K562 (cell line): Measurements from ENCODE around the gene LRRFIP2. TPM values are rescaled to one million over a fixed set of nuclear protein-coding genes. Genes with fewer than 3 reads are reported as not detected.

Source experiments
- ADNP ChIP-seq: fragments of 200-800 bp; sonication (Bioruptor generic); IDR thresholded peaks from 2 replicates; pipeline ENCODE4 v1.6.1; 2016; ENCODE audit warnings: missing genetic modification characterization, missing compliant biosample characterization
- ARID1B ChIP-seq: fragments of 450-650 bp; IDR thresholded peaks from 2 replicates; pipeline ENCODE4 v1.6.1; 2016; ENCODE audit warnings: antibody characterized with exemption, mild to moderate bottlenecking, inconsistent platforms
- EHMT2 ChIP-seq: fragments of 450-650 bp; IDR thresholded peaks from 2 replicates; pipeline ENCODE4 v1.6.1; 2018; ENCODE audit warnings: antibody characterized with exemption
- HDAC6 ChIP-seq: IDR thresholded peaks from 2 replicates; pipeline ENCODE4 v1.6.1; 2012; ENCODE audit warnings: low read depth, mild to moderate bottlenecking, control low read depth, inconsistent platforms, low read length, moderate library complexity
- KDM4B ChIP-seq, 2 experiments: fragments of 450-650 bp in 1 of 2; sonication (generic) in 1 of 2; IDR thresholded peaks; 2 replicates each; pipeline ENCODE4 v1.6.1; 2016 to 2017; ENCODE audit warnings: borderline replicate concordance in 2 of 2, antibody characterized with exemption in 1 of 2, low read depth in 1 of 2, mild to moderate bottlenecking in 1 of 2
- MCM7 ChIP-seq, 2 experiments: fragments of 450-650 bp; IDR thresholded peaks; 2 replicates each; pipeline ENCODE4 v1.6.1; 2016 to 2018
- PHTF2 ChIP-seq: fragments of 250-450 bp; sonication (Bioruptor Pico); IDR thresholded peaks from 2 replicates; pipeline ENCODE4 v1.5.0; 2021; ENCODE audit warnings: mild to moderate bottlenecking
- TAF1 ChIP-seq: IDR thresholded peaks from 2 replicates; pipeline ENCODE4 v1.6.1; 2011; ENCODE audit warnings: mild to moderate bottlenecking, low read length, moderate library complexity; ENCODE audit not compliant: insufficient read depth, control insufficient read depth, severe bottlenecking; ENCODE audit errors: extremely low read depth
- TEAD4 ChIP-seq, 2 experiments: sonication (generic) in 1 of 2; formaldehyde crosslinking in 1 of 2; IDR thresholded peaks; 2 replicates each; pipeline versions ENCODE4 v1.6.1 to v1.8.0; 2012 to 2022; ENCODE audit warnings: borderline replicate concordance in 1 of 2, inconsistent platforms in 1 of 2, low read length in 1 of 2, mild to moderate bottlenecking in 1 of 2, missing genetic modification reagents in 1 of 2
- ZNF511 ChIP-seq: sonication (generic); formaldehyde crosslinking; IDR thresholded peaks from 2 replicates; pipeline ENCODE4 v1.8.0; 2022; ENCODE audit warnings: mild to moderate bottlenecking, missing genetic modification reagents
- polyA plus RNA-seq, 8 experiments: library from polyadenylated mRNA; depleted of rRNA in 4 of 8; stranded (reverse) in 5 of 8; unstranded in 3 of 8; fragments of >200 nt; fragmentation: Nextera tagmentation in 2 of 8; fragmentation: Illumina TruSeq in 1 of 8; extraction: Ambion mirVana in 2 of 8; extraction: Trizol in 1 of 8; gene quantifications; 2 replicates each; pipeline versions ENCODE4 v1.2.1 to v1.2.3, GENCODE V29; 2011 to 2014; ENCODE audit warnings: inconsistent platforms in 1 of 8, missing spikeins in 1 of 8
- total RNA-seq, 7 experiments: library from RNA; depleted of rRNA in 6 of 7; stranded (reverse); fragments of >200 nt in 6 of 7; fragmentation: Illumina TruSeq in 2 of 7; extraction: Trizol in 2 of 7; gene quantifications; 2 replicates each; pipeline versions ENCODE4 v1.2.1 to v1.2.3, GENCODE V29; 2011 to 2021; ENCODE audit warnings: low replicate concordance in 1 of 7
- TF ChIP-seq, protein P1 (sequence below): fragments of 250-450 bp; sonication (Bioruptor Pico); IDR thresholded peaks from 2 replicates; pipeline ENCODE4 v1.5.0; 2021; ENCODE audit warnings: mild to moderate bottlenecking, moderate library complexity
- TF ChIP-seq, protein P2 (sequence below): fragments of 250-450 bp; sonication (Bioruptor Pico); IDR thresholded peaks from 2 replicates; pipeline ENCODE4 v1.8.0; 2022; ENCODE audit warnings: inconsistent platforms, mild to moderate bottlenecking, moderate library complexity, borderline replicate concordance
- TF ChIP-seq, protein P3 (sequence below): fragments of 450-650 bp; IDR thresholded peaks from 2 replicates; pipeline ENCODE4 v1.7.1; 2018; ENCODE audit warnings: mild to moderate bottlenecking, low read depth; ENCODE audit not compliant: partially characterized antibody
- TF ChIP-seq, protein P4 (sequence below): sonication (generic); formaldehyde crosslinking; IDR thresholded peaks from 2 replicates; pipeline ENCODE4 v1.8.0; 2022; ENCODE audit warnings: mild to moderate bottlenecking, missing genetic modification reagents

The LRRFIP2 gene
- total and polyA plus RNA-seq, 9 of the 15 experiments (the other 6 are each of a cell fraction or from before 2014, with no cell fraction given), result 9.9 to 53.9 (median 42.7) TPM

DNA sequence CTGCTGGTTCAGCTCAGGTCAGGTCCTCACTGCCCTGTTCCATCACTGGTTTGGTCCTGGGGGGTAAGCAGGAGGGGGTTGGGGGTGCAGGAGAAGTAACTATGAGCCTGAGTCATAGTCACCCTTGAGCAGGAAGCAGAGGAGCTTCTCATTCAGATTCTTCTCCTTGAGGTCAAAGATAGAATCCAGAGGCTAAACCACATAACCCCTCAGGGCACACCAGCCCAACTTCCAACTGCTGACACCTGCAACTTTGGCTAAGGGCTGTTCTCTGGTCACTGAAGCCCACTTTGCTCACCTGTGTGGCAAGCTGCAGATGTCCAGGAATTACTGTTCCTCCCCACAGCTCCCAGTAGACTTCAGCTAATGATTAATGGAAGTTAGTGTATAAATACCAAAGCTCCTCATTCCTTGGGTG is 48.8 kb upstream of the LRRFIP2 start (continued):
- TF ChIP-seq, protein P1, sequence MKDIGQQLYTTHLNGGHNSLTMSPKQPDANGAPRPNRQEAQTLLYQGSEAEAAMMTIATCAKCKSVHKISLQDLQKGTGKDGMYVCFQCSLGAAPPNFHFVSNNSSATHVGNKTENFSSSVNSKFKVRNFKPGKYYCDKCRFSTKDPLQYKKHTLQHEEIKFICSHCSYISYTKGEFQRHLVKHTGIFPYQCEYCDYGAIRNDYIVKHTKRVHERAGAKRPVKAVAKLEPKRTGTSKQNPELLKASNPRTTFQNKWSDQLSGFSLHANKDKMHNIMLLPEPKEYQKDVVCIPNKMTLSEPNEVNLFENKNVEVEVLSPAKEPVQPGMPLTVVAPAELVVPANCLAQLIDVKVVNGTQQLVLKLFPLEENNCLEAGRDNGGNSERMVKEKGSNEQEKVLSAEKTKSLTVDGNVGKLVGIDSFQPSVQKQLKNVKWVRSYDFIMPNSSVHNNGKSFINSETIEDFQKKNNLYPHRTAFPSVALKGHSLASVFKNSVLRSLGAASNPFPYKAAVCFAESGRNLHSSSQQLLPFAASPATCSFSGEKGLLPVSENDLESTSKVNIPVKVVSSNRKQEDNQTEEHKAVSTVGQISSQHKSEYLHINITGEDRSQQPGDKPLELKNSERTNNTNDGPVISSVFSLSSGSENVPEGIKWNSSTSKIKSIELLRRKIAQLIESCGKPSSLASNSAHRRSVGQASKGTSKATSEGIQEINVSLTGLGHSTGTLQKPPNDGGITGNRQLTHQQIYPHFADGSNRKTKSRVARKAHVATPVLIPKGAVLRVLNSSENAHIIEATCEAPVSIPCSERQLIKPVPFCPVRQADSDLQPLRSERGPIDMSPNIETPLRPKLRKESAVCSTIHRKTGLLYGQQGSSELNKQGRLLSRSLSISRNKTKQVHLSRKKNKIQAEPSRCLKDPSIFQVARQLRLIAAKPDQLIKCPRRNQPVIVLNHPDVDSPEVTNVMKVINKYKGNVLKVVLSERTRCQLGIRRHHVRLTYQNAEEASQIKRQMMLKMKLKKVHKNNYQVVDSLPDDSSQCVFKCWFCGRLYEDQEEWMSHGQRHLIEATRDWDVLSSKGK, result no peak
- no peak for TF ChIP-seq MCM7 (IDR thresholded peaks at IDR 0.05)
- no peak for TF ChIP-seq ADNP (tag)
- 0 out of 2 replicates have a peak, but pooled peaks have one; percentile 24 for TF ChIP-seq TEAD4 (IDR thresholded peaks at IDR 0.05; ENCODE audit: low read length)
- no peak for TF ChIP-seq TEAD4 (CRISPR knock-in tag; IDR thresholded peaks at IDR 0.05; ENCODE audit: borderline replicate concordance)
- no peak for TF ChIP-seq KDM4B (IDR thresholded peaks at IDR 0.05; ENCODE audit: borderline replicate concordance in 2 of 2, low read depth in 1 of 2)
- TF ChIP-seq TAF1, result no peak
- TF ChIP-seq ARID1B, result peak; percentile 19; the same call in 1 of the 2 replicates
- TF ChIP-seq HDAC6, result no peak
- TF ChIP-seq, protein P2, sequence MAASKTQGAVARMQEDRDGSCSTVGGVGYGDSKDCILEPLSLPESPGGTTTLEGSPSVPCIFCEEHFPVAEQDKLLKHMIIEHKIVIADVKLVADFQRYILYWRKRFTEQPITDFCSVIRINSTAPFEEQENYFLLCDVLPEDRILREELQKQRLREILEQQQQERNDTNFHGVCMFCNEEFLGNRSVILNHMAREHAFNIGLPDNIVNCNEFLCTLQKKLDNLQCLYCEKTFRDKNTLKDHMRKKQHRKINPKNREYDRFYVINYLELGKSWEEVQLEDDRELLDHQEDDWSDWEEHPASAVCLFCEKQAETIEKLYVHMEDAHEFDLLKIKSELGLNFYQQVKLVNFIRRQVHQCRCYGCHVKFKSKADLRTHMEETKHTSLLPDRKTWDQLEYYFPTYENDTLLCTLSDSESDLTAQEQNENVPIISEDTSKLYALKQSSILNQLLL (CRISPR knock-in tag), result no peak
- TF ChIP-seq EHMT2, result no peak
- no peak for TF ChIP-seq ZNF511 (CRISPR knock-in tag)
- no peak for TF ChIP-seq PHTF2 (CRISPR knock-in tag)
- TF ChIP-seq, protein P3, sequence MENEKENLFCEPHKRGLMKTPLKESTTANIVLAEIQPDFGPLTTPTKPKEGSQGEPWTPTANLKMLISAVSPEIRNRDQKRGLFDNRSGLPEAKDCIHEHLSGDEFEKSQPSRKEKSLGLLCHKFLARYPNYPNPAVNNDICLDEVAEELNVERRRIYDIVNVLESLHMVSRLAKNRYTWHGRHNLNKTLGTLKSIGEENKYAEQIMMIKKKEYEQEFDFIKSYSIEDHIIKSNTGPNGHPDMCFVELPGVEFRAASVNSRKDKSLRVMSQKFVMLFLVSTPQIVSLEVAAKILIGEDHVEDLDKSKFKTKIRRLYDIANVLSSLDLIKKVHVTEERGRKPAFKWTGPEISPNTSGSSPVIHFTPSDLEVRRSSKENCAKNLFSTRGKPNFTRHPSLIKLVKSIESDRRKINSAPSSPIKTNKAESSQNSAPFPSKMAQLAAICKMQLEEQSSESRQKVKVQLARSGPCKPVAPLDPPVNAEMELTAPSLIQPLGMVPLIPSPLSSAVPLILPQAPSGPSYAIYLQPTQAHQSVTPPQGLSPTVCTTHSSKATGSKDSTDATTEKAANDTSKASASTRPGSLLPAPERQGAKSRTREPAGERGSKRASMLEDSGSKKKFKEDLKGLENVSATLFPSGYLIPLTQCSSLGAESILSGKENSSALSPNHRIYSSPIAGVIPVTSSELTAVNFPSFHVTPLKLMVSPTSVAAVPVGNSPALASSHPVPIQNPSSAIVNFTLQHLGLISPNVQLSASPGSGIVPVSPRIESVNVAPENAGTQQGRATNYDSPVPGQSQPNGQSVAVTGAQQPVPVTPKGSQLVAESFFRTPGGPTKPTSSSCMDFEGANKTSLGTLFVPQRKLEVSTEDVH, result no peak
- TF ChIP-seq, protein P4, sequence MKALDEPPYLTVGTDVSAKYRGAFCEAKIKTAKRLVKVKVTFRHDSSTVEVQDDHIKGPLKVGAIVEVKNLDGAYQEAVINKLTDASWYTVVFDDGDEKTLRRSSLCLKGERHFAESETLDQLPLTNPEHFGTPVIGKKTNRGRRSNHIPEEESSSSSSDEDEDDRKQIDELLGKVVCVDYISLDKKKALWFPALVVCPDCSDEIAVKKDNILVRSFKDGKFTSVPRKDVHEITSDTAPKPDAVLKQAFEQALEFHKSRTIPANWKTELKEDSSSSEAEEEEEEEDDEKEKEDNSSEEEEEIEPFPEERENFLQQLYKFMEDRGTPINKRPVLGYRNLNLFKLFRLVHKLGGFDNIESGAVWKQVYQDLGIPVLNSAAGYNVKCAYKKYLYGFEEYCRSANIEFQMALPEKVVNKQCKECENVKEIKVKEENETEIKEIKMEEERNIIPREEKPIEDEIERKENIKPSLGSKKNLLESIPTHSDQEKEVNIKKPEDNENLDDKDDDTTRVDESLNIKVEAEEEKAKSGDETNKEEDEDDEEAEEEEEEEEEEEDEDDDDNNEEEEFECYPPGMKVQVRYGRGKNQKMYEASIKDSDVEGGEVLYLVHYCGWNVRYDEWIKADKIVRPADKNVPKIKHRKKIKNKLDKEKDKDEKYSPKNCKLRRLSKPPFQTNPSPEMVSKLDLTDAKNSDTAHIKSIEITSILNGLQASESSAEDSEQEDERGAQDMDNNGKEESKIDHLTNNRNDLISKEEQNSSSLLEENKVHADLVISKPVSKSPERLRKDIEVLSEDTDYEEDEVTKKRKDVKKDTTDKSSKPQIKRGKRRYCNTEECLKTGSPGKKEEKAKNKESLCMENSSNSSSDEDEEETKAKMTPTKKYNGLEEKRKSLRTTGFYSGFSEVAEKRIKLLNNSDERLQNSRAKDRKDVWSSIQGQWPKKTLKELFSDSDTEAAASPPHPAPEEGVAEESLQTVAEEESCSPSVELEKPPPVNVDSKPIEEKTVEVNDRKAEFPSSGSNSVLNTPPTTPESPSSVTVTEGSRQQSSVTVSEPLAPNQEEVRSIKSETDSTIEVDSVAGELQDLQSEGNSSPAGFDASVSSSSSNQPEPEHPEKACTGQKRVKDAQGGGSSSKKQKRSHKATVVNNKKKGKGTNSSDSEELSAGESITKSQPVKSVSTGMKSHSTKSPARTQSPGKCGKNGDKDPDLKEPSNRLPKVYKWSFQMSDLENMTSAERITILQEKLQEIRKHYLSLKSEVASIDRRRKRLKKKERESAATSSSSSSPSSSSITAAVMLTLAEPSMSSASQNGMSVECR (CRISPR knock-in tag), result no peak
